Fibroblast of the aortic adventitia (primary cell): ENCODE results near the gene HDAC5. TPM values are rescaled to one million over a fixed set of nuclear protein-coding genes. Genes with fewer than 3 reads are reported as not detected.
"Not testable (repeated sequence)": the region's sequence is repeated elsewhere in the genome, so short reads cannot be mapped to it uniquely, and the experiment has no call there.

Source experiments
- DNase-seq: peaks from one replicate; pipeline ENCODE4 v3.0.0-alpha.2; 2010; ENCODE audit warnings: low read depth
- H3K4me3 ChIP-seq: 2 replicates; pipeline ENCODE4 v1.5.1; 2011; ENCODE audit warnings: low read depth, mild to moderate bottlenecking, control low read depth, low read length, moderate library complexity
- total RNA-seq: library from RNA; depleted of rRNA; stranded (reverse); fragments of >200 nt; gene quantifications from 2 replicates; pipeline ENCODE4 v1.2.3, GENCODE V29; 2012; ENCODE audit warnings: low replicate concordance
- TF ChIP-seq, protein P1 (sequence below): IDR thresholded peaks from 2 replicates; pipeline ENCODE4 v1.5.1; 2011; ENCODE audit warnings: mild to moderate bottlenecking, low read length, control low read depth, inconsistent platforms; ENCODE audit not compliant: insufficient read depth

Gene HDAC5
- total RNA-seq, 1 donor = 53.1 TPM

DNA sequence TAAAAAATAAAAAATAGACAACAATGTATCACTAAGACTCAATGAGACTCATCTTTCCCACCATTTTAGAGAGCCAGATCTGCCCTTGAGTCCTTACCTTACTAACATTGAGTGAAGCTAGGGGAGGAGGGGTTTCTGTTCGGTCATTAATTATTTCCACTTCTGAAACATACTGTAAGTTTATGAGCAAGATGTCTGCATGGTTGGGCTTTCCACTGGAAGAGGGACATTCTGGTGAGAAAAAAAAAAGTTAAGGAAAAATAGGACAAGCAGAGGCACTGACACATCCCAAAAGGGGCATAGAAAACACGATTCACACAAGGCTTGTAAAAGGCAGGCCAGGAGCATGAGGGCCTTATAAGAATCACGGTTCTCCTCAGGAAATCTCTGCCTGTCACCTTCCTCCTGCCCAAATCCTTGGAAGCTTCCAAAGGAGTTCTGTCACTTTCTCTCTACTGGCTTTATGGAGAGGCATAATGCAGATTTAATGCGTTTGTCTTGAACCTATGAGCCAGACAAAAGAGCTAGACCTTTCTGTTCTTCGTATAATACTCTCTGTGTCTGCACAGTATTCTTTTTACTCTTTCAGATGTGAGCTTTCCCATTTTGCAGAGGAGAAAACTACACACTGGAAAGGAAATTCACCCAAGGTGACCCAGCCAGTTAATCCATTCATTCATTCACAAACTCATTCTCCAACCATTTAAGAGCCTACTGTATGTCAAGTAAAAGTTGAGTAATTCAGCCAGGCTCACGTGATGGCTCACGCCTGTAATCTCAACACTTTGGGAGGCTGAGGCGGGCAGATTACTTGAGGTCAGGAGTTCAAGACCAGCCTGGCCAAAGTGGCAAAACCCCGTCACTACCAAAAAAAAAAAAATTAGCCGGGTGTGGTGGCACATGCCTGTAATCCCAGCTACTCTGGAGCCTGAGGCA, 59.5 kb downstream of the HDAC5 start:
- TF ChIP-seq, protein P1, sequence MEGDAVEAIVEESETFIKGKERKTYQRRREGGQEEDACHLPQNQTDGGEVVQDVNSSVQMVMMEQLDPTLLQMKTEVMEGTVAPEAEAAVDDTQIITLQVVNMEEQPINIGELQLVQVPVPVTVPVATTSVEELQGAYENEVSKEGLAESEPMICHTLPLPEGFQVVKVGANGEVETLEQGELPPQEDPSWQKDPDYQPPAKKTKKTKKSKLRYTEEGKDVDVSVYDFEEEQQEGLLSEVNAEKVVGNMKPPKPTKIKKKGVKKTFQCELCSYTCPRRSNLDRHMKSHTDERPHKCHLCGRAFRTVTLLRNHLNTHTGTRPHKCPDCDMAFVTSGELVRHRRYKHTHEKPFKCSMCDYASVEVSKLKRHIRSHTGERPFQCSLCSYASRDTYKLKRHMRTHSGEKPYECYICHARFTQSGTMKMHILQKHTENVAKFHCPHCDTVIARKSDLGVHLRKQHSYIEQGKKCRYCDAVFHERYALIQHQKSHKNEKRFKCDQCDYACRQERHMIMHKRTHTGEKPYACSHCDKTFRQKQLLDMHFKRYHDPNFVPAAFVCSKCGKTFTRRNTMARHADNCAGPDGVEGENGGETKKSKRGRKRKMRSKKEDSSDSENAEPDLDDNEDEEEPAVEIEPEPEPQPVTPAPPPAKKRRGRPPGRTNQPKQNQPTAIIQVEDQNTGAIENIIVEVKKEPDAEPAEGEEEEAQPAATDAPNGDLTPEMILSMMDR = no peak
- no peak for DNase-seq
- H3K4me3 ChIP-seq = no peak overlapping the region

DNA sequence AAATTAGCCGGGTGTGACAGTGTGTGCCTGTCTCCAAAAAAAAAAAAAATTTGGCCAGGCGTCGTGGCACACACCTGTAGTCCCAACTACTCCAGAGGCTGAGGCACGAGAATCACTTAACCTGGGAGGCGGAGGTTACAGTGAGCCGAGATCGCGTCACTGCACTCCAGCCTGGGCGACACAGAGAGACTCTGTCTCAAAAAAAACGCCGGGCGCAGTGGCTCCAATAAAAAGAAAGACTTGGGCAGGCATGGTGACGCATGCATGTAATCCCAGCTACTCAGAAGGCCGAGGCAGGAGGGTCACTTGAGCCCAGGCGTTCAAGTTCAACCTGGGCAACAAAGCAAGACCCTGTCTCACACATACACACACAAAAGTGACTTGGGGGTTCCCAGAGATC, 60.6 kb downstream of the HDAC5 start:
- DNase-seq = no peak
- TF ChIP-seq, protein P1 = no peak
- H3K4me3 ChIP-seq = no peak overlapping the region

DNA sequence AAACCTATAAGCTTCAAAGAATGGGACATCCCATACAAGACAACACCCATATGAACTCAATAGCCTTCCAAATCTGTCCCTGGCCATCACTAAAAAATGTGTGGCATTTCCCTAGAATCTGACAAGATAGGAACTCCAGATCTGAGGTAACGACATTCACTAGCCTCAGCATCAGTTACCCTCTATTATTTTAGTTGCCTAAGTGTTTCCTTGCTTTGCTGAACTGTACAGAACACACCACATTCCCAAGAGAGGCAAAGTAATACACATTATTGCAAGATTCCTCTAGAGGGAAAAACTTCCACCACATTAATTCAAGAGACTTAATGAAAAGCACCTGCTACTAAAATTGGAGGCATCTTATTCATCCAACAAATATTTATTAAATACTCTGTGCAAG, 62.0 kb downstream of the HDAC5 start:
- DNase-seq = peak; percentile 19
- H3K4me3 ChIP-seq = no peak overlapping the region
- TF ChIP-seq, protein P1 = no peak

DNA sequence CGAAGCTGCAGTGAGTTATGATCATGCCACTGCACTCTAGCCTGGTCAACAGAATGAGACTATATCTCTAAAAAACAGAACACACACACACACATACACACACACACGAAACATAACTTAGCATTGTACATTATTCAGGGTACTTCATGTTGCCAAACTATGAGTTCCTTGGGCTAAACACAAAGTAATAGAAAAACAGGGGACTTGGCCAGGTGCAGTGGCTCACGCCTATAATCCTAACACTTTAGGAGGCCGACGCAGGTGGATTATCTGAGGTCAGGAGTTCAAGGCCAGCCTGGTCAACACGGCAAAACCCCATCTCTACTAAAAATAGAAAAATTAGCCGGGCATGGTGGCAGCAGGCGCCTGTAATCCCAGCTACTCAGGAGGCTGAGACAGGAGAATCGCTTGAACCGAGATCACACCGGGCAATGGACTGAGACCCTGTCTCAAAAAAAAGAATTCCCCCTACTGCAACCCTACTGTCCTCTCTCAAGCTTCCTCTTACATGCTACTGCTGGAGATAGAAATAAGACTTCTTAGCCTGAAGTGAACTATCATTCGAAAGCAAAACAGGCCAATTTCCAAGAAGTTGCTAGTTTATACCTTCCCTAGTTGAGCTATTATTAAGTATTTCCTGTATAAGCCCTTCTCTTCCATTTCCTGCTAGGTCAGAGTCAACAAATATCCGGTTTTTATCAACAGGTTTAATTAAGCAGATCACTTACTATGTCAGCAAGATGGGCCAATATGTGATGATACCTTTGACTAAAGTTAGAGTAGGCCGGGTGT, 64.1 kb downstream of the HDAC5 start:
- TF ChIP-seq, protein P1 = no peak
- no peak overlapping the region for H3K4me3 ChIP-seq
- no peak for DNase-seq

DNA sequence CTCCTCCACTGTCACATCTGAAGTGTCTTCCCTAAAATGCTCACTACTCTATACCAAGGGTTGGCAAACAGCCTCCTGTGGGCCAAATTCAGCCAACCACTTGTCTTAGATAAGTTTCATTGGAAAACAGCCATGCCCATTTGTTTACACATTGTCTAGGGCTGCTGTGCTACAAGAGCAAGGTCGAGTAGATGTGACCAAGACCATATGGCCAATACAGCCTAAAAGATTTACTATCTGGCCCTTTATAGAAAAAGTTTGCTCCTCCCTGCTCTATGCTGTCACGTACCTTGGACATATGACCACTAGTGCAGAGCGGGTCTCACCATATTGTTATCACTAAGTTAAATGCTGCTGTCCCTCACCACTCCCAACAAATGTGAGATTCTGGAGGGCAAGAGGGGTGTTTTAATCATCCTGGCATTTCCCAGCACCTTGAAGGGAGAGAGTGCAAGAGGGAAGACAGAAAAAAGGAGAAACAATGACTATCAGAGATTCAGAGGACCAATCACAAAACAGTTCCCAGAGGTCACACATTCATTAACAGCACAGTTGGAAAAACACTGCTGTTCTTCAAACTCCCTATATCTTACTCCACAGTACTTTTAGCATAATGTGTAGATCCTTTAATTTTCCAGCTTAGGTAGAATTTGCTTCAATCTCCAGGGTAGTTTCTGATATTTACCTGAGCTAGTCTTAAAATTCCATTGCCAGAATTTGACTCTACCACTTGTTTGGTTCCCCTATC, 70.1 kb downstream of the HDAC5 start:
- TF ChIP-seq, protein P1 = no peak
- DNase-seq = no peak
- no peak overlapping the region for H3K4me3 ChIP-seq

DNA sequence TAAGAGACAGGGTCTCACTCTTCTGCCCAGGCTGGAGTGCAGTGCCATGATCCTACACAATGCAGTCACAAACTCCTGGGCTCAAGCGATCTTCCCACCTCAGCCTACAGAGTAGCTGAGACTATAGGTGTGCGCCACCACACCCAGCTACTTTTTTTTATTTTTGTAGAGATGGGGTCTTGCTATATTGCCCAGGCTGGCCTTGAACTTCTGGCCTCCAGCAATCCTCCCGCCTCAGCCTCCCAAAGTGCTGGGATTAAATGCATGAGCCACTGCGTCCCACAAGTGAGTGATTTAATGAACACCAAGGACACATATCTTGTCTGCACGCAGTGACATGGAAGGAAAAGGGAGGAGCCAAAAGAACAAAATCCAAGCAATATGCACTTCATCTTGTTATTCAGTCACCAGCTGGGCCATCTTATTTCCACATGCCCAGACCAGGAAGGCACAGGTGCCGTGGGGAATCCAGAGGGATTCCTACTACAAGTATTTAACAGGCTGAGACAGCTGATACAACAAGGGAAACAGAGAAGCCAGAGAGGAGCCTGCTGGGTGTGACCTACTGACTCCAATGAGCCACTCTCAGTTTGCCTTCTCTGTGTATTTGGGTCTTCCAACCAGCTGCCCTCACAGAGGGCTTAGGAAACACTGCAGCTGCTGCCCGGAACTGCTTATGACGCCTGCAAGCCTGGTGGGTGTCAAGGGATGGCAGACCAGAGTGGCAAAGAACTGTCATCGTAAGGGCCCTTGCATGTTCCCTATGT, 74.0 kb downstream of the HDAC5 start:
- TF ChIP-seq, protein P1 = no peak

DNA sequence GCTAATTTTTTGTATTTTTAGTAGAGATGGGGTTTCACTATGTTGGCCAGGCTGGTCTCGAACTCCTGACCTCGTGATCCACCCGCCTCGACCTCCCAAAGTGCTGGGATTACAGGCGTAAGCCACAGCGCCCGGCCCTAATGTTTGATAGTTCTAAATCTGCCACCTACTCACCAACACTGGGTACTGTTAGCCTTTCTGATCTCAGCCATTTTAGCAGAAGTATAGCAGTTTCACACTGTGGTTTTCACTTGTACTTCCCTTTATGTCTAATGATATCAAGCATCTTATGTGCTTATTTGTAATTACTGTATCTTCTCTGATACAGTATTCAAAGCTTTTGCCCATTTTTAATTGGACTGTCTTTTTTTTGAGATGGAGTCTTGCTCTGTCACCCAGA, 76.5 kb downstream of the HDAC5 start:
- not testable (repeated sequence) for H3K4me3 ChIP-seq, DNase-seq

More for the DNA sequence above, 74.0 kb downstream of the HDAC5 start:
- DNase-seq = no peak
- no peak overlapping the region for H3K4me3 ChIP-seq
